Panc1 (cell line): ENCODE measurements around the gene PSMD8. TPM values are rescaled to one million over a fixed set of nuclear protein-coding genes. Genes with fewer than 3 reads are reported as not detected.

ENCODE experiments used
- ATAC-seq: fragments of 200-7000 bp; cut with Tn5 transposase; 2 replicates; pipeline ENCODE4 v1.9.1; 2020; ENCODE audit warnings: mild to moderate bottlenecking, moderate library complexity
- BruUV-seq: library from RNA; stranded (reverse); fragments of 400-500 nt; replicated peaks from 2 replicates; lab custom pipeline; 2021; lab: Mats Ljungman, UMichigan
- CTCF ChIA-PET: fragments of 300-600 bp; sonication (Branson Sonifier 250); formaldehyde crosslinking; loops from one replicate; lab custom pipeline; 2022; ENCODE audit warnings: antibody characterized with exemption; lab: Charles Lee
- POLR2A ChIA-PET: fragments of 300-600 bp; sonication (Branson Sonifier 250); formaldehyde crosslinking; loops from one replicate; lab custom pipeline; 2022; ENCODE audit warnings: antibody characterized with exemption; lab: Charles Lee
- DNase-seq: peaks from one replicate; pipeline ENCODE4 v3.0.0-alpha.2; 2010; ENCODE audit warnings: low read depth, low spot score
- H3K27ac ChIP-seq: 2 replicates; pipeline ENCODE4 v1.5.1; 2011; ENCODE audit warnings: mild to moderate bottlenecking, low read length, inconsistent platforms
- H3K27me3 ChIP-seq: fragments of 200-500 bp; sonication (Bioruptor generic); 2 replicates; pipeline ENCODE4 v1.6.0; 2014; ENCODE audit warnings: low read length, inconsistent platforms; ENCODE audit not compliant: control insufficient read depth, insufficient read depth
- H3K36me3 ChIP-seq: fragments of 200-500 bp; sonication (Bioruptor generic); 2 replicates; pipeline ENCODE4 v1.5.1; 2014; ENCODE audit warnings: inconsistent platforms, mild to moderate bottlenecking, low read length, moderate library complexity; ENCODE audit not compliant: control insufficient read depth, insufficient read depth
- H3K4me1 ChIP-seq: 2 replicates; pipeline ENCODE4 v1.5.1; 2011; ENCODE audit warnings: inconsistent platforms, mild to moderate bottlenecking, low read length, moderate library complexity; ENCODE audit not compliant: control insufficient read depth, insufficient read depth
- H3K4me3 ChIP-seq, 2 experiments: 2 replicates each; pipeline ENCODE4 v1.5.1; 2011 to 2012; ENCODE audit warnings: low read depth in 2 of 2, low read length in 2 of 2, mild to moderate bottlenecking in 2 of 2, inconsistent platforms in 1 of 2, moderate library complexity in 1 of 2
- H3K9me3 ChIP-seq: fragments of 200-500 bp; sonication (Bioruptor generic); 2 replicates; pipeline ENCODE4 v1.5.1; 2014; ENCODE audit warnings: low read depth, mild to moderate bottlenecking, inconsistent platforms, low read length, moderate library complexity; ENCODE audit not compliant: control insufficient read depth, insufficient read depth
- POLR2AphosphoS5 ChIP-seq: IDR thresholded peaks from 2 replicates; pipeline ENCODE4 v1.6.1; 2012; ENCODE audit warnings: mild to moderate bottlenecking, low read depth, low read length, moderate library complexity
- REST ChIP-seq, 2 experiments: IDR thresholded peaks; 2 replicates each; pipeline ENCODE4 v1.6.1; 2011 to 2012; ENCODE audit warnings: low read depth in 2 of 2, control low read depth in 1 of 2, low read length in 1 of 2, mild to moderate bottlenecking in 1 of 2, moderate library complexity in 1 of 2; ENCODE audit not compliant: insufficient read depth in 1 of 2
- SIN3A ChIP-seq: IDR thresholded peaks from 2 replicates; pipeline ENCODE4 v1.6.1; 2012; ENCODE audit warnings: low read depth, mild to moderate bottlenecking, low read length, moderate library complexity, borderline replicate concordance; ENCODE audit not compliant: insufficient read depth
- TCF7L2 ChIP-seq: IDR thresholded peaks from 2 replicates; pipeline ENCODE4 v1.6.1; 2011; ENCODE audit warnings: mild to moderate bottlenecking, low read depth, low read length, inconsistent platforms
- in situ Hi-C: cut with HindIII; loops from 2 replicates; pipeline ENCODE4 v1.10.0; 2016; ENCODE audit warnings: low sequenced_read_pairs, low pct_unique_long_range_greater_than_20kb
- intact Hi-C: fragments of 100-400 bp; cut with micrococcal nuclease; formaldehyde crosslinking; loops from one replicate; pipeline ENCODE4 v1.10.0; 2022; ENCODE audit not compliant: unreplicated experiment
- total RNA-seq: library from RNA; stranded (reverse); gene quantifications from one replicate; pipeline ENCODE4 v1.2.1, GENCODE V29; 2021; ENCODE audit not compliant: unreplicated experiment
- TF ChIP-seq, protein P1 (sequence below): fragments of 450-650 bp; IDR thresholded peaks from 2 replicates; pipeline ENCODE4 v1.5.1; 2017; ENCODE audit warnings: mild to moderate bottlenecking

Gene PSMD8
- total RNA-seq, 1 experiment from 2014 or later, result 388 TPM

- H3K4me1 ChIP-seq, result peaks cover 3% of the 10 kb centered on the region; the same call in 1 of the 2 replicates
- no peak for ATAC-seq
- H3K4me3 ChIP-seq, result no peak overlapping the region
- DNase-seq, result no peak
- no peaks in the 10 kb centered on the region for H3K27me3 ChIP-seq
- no peak overlapping the region for H3K27ac ChIP-seq
- no peak for TF ChIP-seq TCF7L2
- TF ChIP-seq REST (IDR thresholded peaks at IDR 0.05; ENCODE audit: insufficient read depth in 1 of 2, low read depth in 2 of 2, low read length in 1 of 2), result no peak
- no peak for TF ChIP-seq SIN3A
- TF ChIP-seq POLR2AphosphoS5, result no peak
- TF ChIP-seq, protein P1, sequence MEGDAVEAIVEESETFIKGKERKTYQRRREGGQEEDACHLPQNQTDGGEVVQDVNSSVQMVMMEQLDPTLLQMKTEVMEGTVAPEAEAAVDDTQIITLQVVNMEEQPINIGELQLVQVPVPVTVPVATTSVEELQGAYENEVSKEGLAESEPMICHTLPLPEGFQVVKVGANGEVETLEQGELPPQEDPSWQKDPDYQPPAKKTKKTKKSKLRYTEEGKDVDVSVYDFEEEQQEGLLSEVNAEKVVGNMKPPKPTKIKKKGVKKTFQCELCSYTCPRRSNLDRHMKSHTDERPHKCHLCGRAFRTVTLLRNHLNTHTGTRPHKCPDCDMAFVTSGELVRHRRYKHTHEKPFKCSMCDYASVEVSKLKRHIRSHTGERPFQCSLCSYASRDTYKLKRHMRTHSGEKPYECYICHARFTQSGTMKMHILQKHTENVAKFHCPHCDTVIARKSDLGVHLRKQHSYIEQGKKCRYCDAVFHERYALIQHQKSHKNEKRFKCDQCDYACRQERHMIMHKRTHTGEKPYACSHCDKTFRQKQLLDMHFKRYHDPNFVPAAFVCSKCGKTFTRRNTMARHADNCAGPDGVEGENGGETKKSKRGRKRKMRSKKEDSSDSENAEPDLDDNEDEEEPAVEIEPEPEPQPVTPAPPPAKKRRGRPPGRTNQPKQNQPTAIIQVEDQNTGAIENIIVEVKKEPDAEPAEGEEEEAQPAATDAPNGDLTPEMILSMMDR, result no peak
- intact Hi-C loops (loop anchor here (10.0 kb wide), 1 partner anchor 234 kb away; no protein-coding TSS in a partner anchor), in situ Hi-C loops (no loop called here)
- ChIA-PET CTCF (interaction anchor here (2.0 kb wide), 1 partner anchor 13 kb away, joined by 20 read pairs; the partner anchor contains the start of gene GGN), POLR2A (no interaction called here)
- no peaks in the 10 kb centered on the region for H3K36me3 ChIP-seq
- BruUV-seq, result no TSS peak
- H3K9me3 ChIP-seq, result no peaks in the 10 kb centered on the region
Measured at GRCh38 chr19:38401148-38401547, 26.8 kb downstream of the PSMD8 start.

DNA sequence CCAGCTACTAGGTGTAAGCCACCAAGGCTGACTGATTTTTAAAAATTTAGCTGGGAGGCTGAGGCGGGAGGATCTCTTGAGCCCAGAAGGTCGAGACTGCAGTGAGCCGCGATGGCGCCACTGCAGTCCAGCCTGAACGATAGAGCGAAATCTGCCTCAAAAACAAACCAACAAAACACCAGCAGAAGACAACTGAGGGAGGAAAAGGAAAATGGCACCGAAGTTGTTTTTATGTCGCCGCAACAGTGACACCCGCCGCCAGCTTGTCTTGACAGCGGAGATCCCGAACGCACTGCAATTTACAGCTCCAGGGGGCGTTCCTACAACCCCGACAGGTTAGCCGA, 28.2 kb downstream of the PSMD8 start:
- Histone ChIP-seq H3K27ac (no peak overlapping the region), H3K27me3 (no peaks in the 10 kb centered on the region), H3K4me3 (peak overlapping the region; percentile 62 to 73), H3K4me1 (peaks cover 3% of the 10 kb centered on the region; the same call in 1 of the 2 replicates), H3K9me3 (no peaks in the 10 kb centered on the region), H3K36me3 (no peaks in the 10 kb centered on the region)
- POLR2A ChIA-PET, result interaction anchor here (0.6 to 1.2 kb wide), 4 partner anchors 223 to 845 kb away, joined by 4 to 6 read pairs (median 4); no protein-coding TSS in a partner anchor
- intact Hi-C loops (loop anchor here (10.0 kb wide), 1 partner anchor 232 kb away; no protein-coding TSS in a partner anchor), in situ Hi-C loops (no loop called here)
- BruUV-seq, result no TSS peak
- ATAC-seq (peak; percentile 12), DNase-seq (no peak)
- CTCF ChIA-PET, result interaction anchor here (0.5 to 2.0 kb wide), 31 partner anchors 8 to 693 kb away, joined by 3 to 20 read pairs (median 5); partner anchors contain the start of genes ACTN4, GGN, NFKBIB and SIRT2
- TF ChIP-seq, protein P1, result no peak
- peak; percentile 60; the same call in 1 of the 2 replicates for TF ChIP-seq TCF7L2
- no peak for TF ChIP-seq POLR2AphosphoS5
- peak; percentile 83 for TF ChIP-seq SIN3A
- TF ChIP-seq REST (IDR thresholded peaks at IDR 0.05; ENCODE audit: insufficient read depth in 1 of 2, low read depth in 2 of 2, low read length in 1 of 2), result no peak
